GM12892 (cell line): ENCODE results near the gene MAPRE2.

Experiments used
- POLR2A ChIP-seq: IDR thresholded peaks from 2 replicates; pipeline ENCODE4 v1.6.1; 2011; ENCODE audit warnings: low read depth, low read length, control low read depth
- POLR2AphosphoS5 ChIP-seq: IDR thresholded peaks from 2 replicates; pipeline ENCODE4 v1.6.1; 2011; ENCODE audit warnings: low read depth, low read length, control low read depth
- TAF1 ChIP-seq: IDR thresholded peaks from 2 replicates; pipeline ENCODE4 v1.6.1; 2011; ENCODE audit warnings: low read depth, mild to moderate bottlenecking, control low read depth, low read length, borderline replicate concordance

DNA sequence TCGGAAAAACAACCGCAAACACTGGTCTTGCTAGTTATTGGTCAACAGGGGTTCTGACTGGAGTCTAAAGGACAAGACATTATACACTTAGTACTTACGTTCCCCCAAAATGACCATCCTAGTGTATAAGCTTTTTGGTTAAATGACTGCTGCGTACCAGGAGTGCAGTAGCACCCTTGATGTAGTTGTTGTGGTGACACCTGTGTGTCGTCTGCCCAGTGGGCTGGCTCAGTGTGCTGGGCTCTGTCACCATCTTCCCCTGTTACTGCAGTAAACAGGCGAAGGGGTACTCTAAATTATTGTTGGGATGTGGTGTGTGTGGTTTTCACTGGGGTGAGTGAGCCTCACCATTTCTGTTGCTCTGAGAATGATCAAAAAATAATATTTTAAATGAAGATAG lies 76.2 kb downstream of the MAPRE2 start:
- TF ChIP-seq POLR2A (no peak), POLR2AphosphoS5 (no peak), TAF1 (no peak)
